RWPE2 (cell line): ENCODE results near the gene NUBP2.
"Not testable (repeated sequence)": the region's sequence is repeated elsewhere in the genome, so short reads cannot be mapped to it uniquely, and the experiment has no call there.

Experiments
- ATAC-seq: fragments of 200-7000 bp; cut with Tn5 transposase; 3 replicates; pipeline ENCODE4 v1.9.1; 2021; ENCODE audit warnings: low read depth
- DNase-seq: peaks from one replicate; pipeline ENCODE4 v3.0.0-alpha.2; 2020; ENCODE audit warnings: low spot score
- H3K27ac ChIP-seq: fragments of 450-650 bp; 2 replicates; pipeline ENCODE4 v1.5.1; 2017; ENCODE audit warnings: mild to moderate bottlenecking; ENCODE audit not compliant: poor library complexity, severe bottlenecking
- H3K27me3 ChIP-seq: fragments of 250-450 bp; sonication (Bioruptor Pico); 2 replicates; pipeline ENCODE4 v1.5.1; 2021; ENCODE audit warnings: mild to moderate bottlenecking, moderate library complexity; ENCODE audit not compliant: insufficient read depth, poor library complexity, severe bottlenecking
- H3K36me3 ChIP-seq: fragments of 250-450 bp; sonication (Bioruptor Pico); 2 replicates; pipeline ENCODE4 v1.5.1; 2020; ENCODE audit warnings: low read depth, mild to moderate bottlenecking, moderate library complexity
- H3K4me1 ChIP-seq: fragments of 250-450 bp; sonication (Bioruptor Pico); 2 replicates; pipeline ENCODE4 v1.5.1; 2021; ENCODE audit warnings: mild to moderate bottlenecking, moderate library complexity; ENCODE audit not compliant: insufficient read depth, poor library complexity, severe bottlenecking
- H3K4me3 ChIP-seq: fragments of 250-450 bp; sonication (Bioruptor Pico); 2 replicates; pipeline ENCODE4 v1.5.1; 2021; ENCODE audit warnings: mild to moderate bottlenecking, moderate library complexity; ENCODE audit not compliant: severe bottlenecking
- H3K9me3 ChIP-seq: fragments of 250-450 bp; sonication (Bioruptor Pico); 2 replicates; pipeline ENCODE4 v1.5.1; 2021; ENCODE audit warnings: mild to moderate bottlenecking, moderate library complexity; ENCODE audit not compliant: severe bottlenecking
- CTCF ChIP-seq: fragments of 450-650 bp; IDR thresholded peaks from one replicate; pipeline ENCODE4 v1.5.1; 2017; ENCODE audit warnings: mild to moderate bottlenecking, moderate library complexity; ENCODE audit not compliant: poor library complexity, severe bottlenecking

The NUBP2 gene

GRCh38 chr16:1794908-1795666 lies 12.3 kb downstream of the NUBP2 start:
- DNase-seq: no peak
- Histone ChIP-seq H3K27me3 (no peaks in the 10 kb centered on the region), H3K36me3 (no peaks in the 10 kb centered on the region), H3K4me3 (no peak overlapping the region), H3K27ac (no peak overlapping the region), H3K4me1 (no peaks in the 10 kb centered on the region), H3K9me3 (peaks cover 8% of the 10 kb centered on the region)
- ATAC-seq: no peak
- TF ChIP-seq CTCF: no peak

- not testable (repeated sequence) for H3K9me3 ChIP-seq, ATAC-seq
Observed at GRCh38 chr16:1799263-1799662, 16.5 kb downstream of the NUBP2 start.

GRCh38 chr16:1800701-1801100 lies 17.9 kb downstream of the NUBP2 start:
- ATAC-seq: no peak
- no peak for DNase-seq
- Histone ChIP-seq H3K36me3 (no peaks in the 10 kb centered on the region), H3K9me3 (peaks cover 8% of the 10 kb centered on the region), H3K27ac (no peak overlapping the region), H3K4me1 (no peaks in the 10 kb centered on the region), H3K27me3 (no peaks in the 10 kb centered on the region), H3K4me3 (no peak overlapping the region)
- no peak for TF ChIP-seq CTCF

More at GRCh38 chr16:1799263-1799662, 16.5 kb downstream of the NUBP2 start:
- H3K27ac ChIP-seq, H3K36me3 ChIP-seq, H3K4me1 ChIP-seq, H3K4me3 ChIP-seq, DNase-seq, H3K27me3 ChIP-seq: not testable (repeated sequence)

- DNase-seq: no peak
- no peaks in the 10 kb centered on the region for H3K27me3 ChIP-seq
- H3K4me1 ChIP-seq: no peaks in the 10 kb centered on the region
- no peak for TF ChIP-seq CTCF
- no peak overlapping the region for H3K4me3 ChIP-seq
- H3K36me3 ChIP-seq: peaks cover 39% of the 10 kb centered on the region
- no peak overlapping the region for H3K27ac ChIP-seq
- no peaks in the 10 kb centered on the region for H3K9me3 ChIP-seq
- no peak for ATAC-seq
Observed at GRCh38 chr16:1807626-1808025, 24.9 kb downstream of the NUBP2 start.

GRCh38 chr16:1808691-1809090 lies 25.9 kb downstream of the NUBP2 start:
- Histone ChIP-seq H3K4me1 (no peaks in the 10 kb centered on the region), H3K4me3 (no peak overlapping the region), H3K9me3 (no peaks in the 10 kb centered on the region), H3K36me3 (peaks cover 41% of the 10 kb centered on the region), H3K27me3 (no peaks in the 10 kb centered on the region), H3K27ac (no peak overlapping the region)
- DNase-seq (no peak), ATAC-seq (no peak)
- no peak for TF ChIP-seq CTCF
